IMR-90 (cell line): ENCODE results near the gene FGFRL1. TPM values are rescaled to one million over a fixed set of nuclear protein-coding genes. Genes with fewer than 3 reads are reported as not detected.
"Not testable (repeated sequence)": the region's sequence is repeated elsewhere in the genome, so short reads cannot be mapped to it uniquely, and the experiment has no call there.

ENCODE experiments used
- ATAC-seq: fragments of 200-7000 bp; cut with Tn5 transposase; 2 replicates; pipeline ENCODE4 v1.9.1; 2020; ENCODE audit warnings: low read depth, mild to moderate bottlenecking, moderate library complexity
- BruUV-seq: library from RNA; stranded (reverse); fragments of 400-500 nt; replicated peaks from 2 replicates; lab custom pipeline; 2021; lab: Mats Ljungman, UMichigan
- CTCF ChIA-PET: fragments of 300-600 bp; formaldehyde crosslinking; extraction: SDS; loops from one replicate; lab custom pipeline; 2021; ENCODE audit warnings: antibody characterized with exemption; lab: Yijun Ruan, JAX
- POLR2A ChIA-PET: fragments of 300-600 bp; sonication (Branson Sonifier 250); formaldehyde crosslinking; loops from one replicate; lab custom pipeline; 2022; ENCODE audit warnings: antibody characterized with exemption; ENCODE audit not compliant: unreplicated experiment; lab: Charles Lee
- DNase-seq: peaks from one replicate; pipeline ENCODE4 v3.0.0; 2013
- H2AFZ ChIP-seq: replicated peaks from 2 replicates; pipeline ENCODE3; 2013; ENCODE audit warnings: low read length, mild to moderate bottlenecking; ENCODE audit not compliant: poor library complexity
- H2AK5ac ChIP-seq: 2 replicates; pipeline ENCODE4 v1.6.1; 2013; ENCODE audit warnings: low read depth, low read length, inconsistent platforms
- H2AK9ac ChIP-seq: replicated peaks from 2 replicates; pipeline ENCODE3; 2013; ENCODE audit warnings: mild to moderate bottlenecking, low read depth, low read length, moderate library complexity; ENCODE audit not compliant: poor library complexity
- H2BK120ac ChIP-seq: 2 replicates; pipeline ENCODE4 v1.6.1; 2013; ENCODE audit warnings: low read depth, low read length, inconsistent platforms
- H2BK15ac ChIP-seq: 3 replicates; pipeline ENCODE4 v1.6.1; 2013; ENCODE audit warnings: low read depth, low read length, inconsistent platforms
- H2BK20ac ChIP-seq: 2 replicates; pipeline ENCODE4 v1.6.1; 2013; ENCODE audit warnings: low read depth, mild to moderate bottlenecking, inconsistent platforms, low read length, moderate library complexity
- H2BK5ac ChIP-seq: 2 replicates; pipeline ENCODE4 v1.6.1; 2013; ENCODE audit warnings: mild to moderate bottlenecking, low read depth, low read length, inconsistent platforms; ENCODE audit not compliant: poor library complexity, severe bottlenecking
- H3K14ac ChIP-seq: replicated peaks from 2 replicates; pipeline ENCODE4 v1.6.1; 2013; ENCODE audit warnings: low read depth, low read length, inconsistent platforms
- H3K18ac ChIP-seq: 2 replicates; pipeline ENCODE4 v1.6.1; 2013; ENCODE audit warnings: low read depth, low read length, control low read depth
- H3K23ac ChIP-seq: 2 replicates; pipeline ENCODE4 v1.6.1; 2013; ENCODE audit warnings: low read depth, low read length, inconsistent platforms
- H3K27ac ChIP-seq: 2 replicates; pipeline ENCODE4 v1.5.1; 2013; ENCODE audit warnings: mild to moderate bottlenecking, control low read depth, low read length; ENCODE audit not compliant: insufficient read depth
- H3K27me3 ChIP-seq: 2 replicates; pipeline ENCODE4 v1.6.1; 2013; ENCODE audit warnings: low read length; ENCODE audit not compliant: control insufficient read depth, insufficient read depth
- H3K36me3 ChIP-seq: 2 replicates; pipeline ENCODE4 v1.6.1; 2013; ENCODE audit warnings: low read length, mixed read lengths; ENCODE audit not compliant: control insufficient read depth, insufficient read depth
- H3K4ac ChIP-seq: 2 replicates; pipeline ENCODE4 v1.6.1; 2013; ENCODE audit warnings: low read depth, low read length, inconsistent platforms
- H3K4me1 ChIP-seq: 2 replicates; pipeline ENCODE4 v1.6.1; 2013; ENCODE audit warnings: low read length, mixed read lengths; ENCODE audit not compliant: control insufficient read depth, insufficient read depth
- H3K4me2 ChIP-seq: 2 replicates; pipeline ENCODE4 v1.6.1; 2013; ENCODE audit warnings: low read depth, mild to moderate bottlenecking, control low read depth, low read length, moderate library complexity
- H3K4me3 ChIP-seq: 2 replicates; pipeline ENCODE4 v1.5.1; 2013; ENCODE audit warnings: low read depth, mild to moderate bottlenecking, control low read depth, low read length, moderate library complexity; ENCODE audit not compliant: insufficient read depth
- H3K56ac ChIP-seq: 2 replicates; pipeline ENCODE4 v1.6.1; 2013; ENCODE audit warnings: low read length, inconsistent platforms; ENCODE audit not compliant: insufficient read depth; ENCODE audit errors: extremely low read depth
- H3K79me1 ChIP-seq, 2 experiments: 2 replicates each; pipeline ENCODE4 v1.6.1; 2013; ENCODE audit warnings: low read length in 2 of 2, inconsistent platforms in 1 of 2, low read depth in 1 of 2
- H3K9ac ChIP-seq: 2 replicates; pipeline ENCODE4 v1.6.1; 2013; ENCODE audit warnings: low read depth, low read length, control low read depth
- H3K9me1 ChIP-seq: 2 replicates; pipeline ENCODE4 v1.6.1; 2013; ENCODE audit warnings: low read length, inconsistent platforms; ENCODE audit not compliant: insufficient read depth
- H3K9me3 ChIP-seq: 2 replicates; pipeline ENCODE4 v1.6.1; 2013; ENCODE audit warnings: low read length; ENCODE audit not compliant: control insufficient read depth, insufficient read depth
- H4K20me1 ChIP-seq: 2 replicates; pipeline ENCODE4 v1.6.1; 2013; ENCODE audit warnings: low read length, inconsistent platforms; ENCODE audit not compliant: insufficient read depth
- H4K5ac ChIP-seq: 2 replicates; pipeline ENCODE4 v1.6.1; 2013; ENCODE audit warnings: mild to moderate bottlenecking, low read depth, low read length, control low read depth
- H4K8ac ChIP-seq, 2 experiments: 2 replicates each; pipeline ENCODE4 v1.6.1; 2013; ENCODE audit warnings: low read depth in 2 of 2, low read length in 2 of 2, control low read depth in 1 of 2, inconsistent platforms in 1 of 2
- H4K91ac ChIP-seq: 2 replicates; pipeline ENCODE4 v1.6.1; 2013; ENCODE audit warnings: low read depth, low read length, inconsistent platforms; ENCODE audit not compliant: insufficient read depth
- WGBS, 2 experiments: methylation state at CpG; one replicate each; pipeline versions ENCODE4 v1.1.5 to v1.1.7; 2013; ENCODE audit warnings: missing lambda C conversion rate in 2 of 2; ENCODE audit not compliant: insufficient read length in 1 of 2; ENCODE audit errors: extremely low coverage in 2 of 2; 5-methylcytosine and 5-hydroxymethylcytosine counted together
- dilution Hi-C: fragments of 300-500 bp; cut with HindIII; formaldehyde crosslinking; loops from one replicate; pipeline ENCODE4 v1.14.3; 2018; ENCODE audit warnings: low sequenced_read_pairs; ENCODE audit not compliant: unreplicated experiment
- in situ Hi-C: fragments of 300-500 bp; cut with MboI; formaldehyde crosslinking; loops from 3 replicates; pipeline ENCODE4 v1.14.3; 2019; ENCODE audit warnings: low sequenced_read_pairs, inconsistent platforms, mixed read lengths
- intact Hi-C: fragments of 100-400 bp; cut with micrococcal nuclease; formaldehyde crosslinking; loops from 2 replicates; pipeline ENCODE4 v1.10.0; 2022
- polyA plus RNA-seq, 3 experiments: library from polyadenylated mRNA; depleted of rRNA; stranded (reverse); fragments of >200 nt; gene quantifications; 2 replicates each; pipeline ENCODE4 v1.2.3, GENCODE V29; 2012; ENCODE audit warnings: low replicate concordance in 1 of 3
- total RNA-seq: library from RNA; depleted of rRNA; stranded (reverse); fragments of >200 nt; gene quantifications from 2 replicates; pipeline ENCODE4 v1.2.3, GENCODE V29; 2012

FGFRL1 gene
- total and polyA plus RNA-seq, 2 of the 4 experiments (the other 2 are of a cell fraction) = 49.3 to 78.8 TPM

- H3K27ac ChIP-seq, H3K4me2 ChIP-seq, H2BK120ac ChIP-seq, ATAC-seq, POLR2A ChIA-PET, H3K36me3 ChIP-seq, H2AK5ac ChIP-seq, H3K56ac ChIP-seq, H2BK15ac ChIP-seq, DNase-seq, H2BK20ac ChIP-seq, H4K8ac ChIP-seq, H3K23ac ChIP-seq, H4K91ac ChIP-seq, H3K18ac ChIP-seq, H2BK5ac ChIP-seq, H3K79me1 ChIP-seq, H3K9ac ChIP-seq, CTCF ChIA-PET, intact Hi-C loops, H2AFZ ChIP-seq, H3K9me1 ChIP-seq, dilution Hi-C loops, H4K5ac ChIP-seq, BruUV-seq, H3K4me3 ChIP-seq, H3K4ac ChIP-seq, in situ Hi-C loops, H3K4me1 ChIP-seq, H3K9me3 ChIP-seq, H3K14ac ChIP-seq, H2AK9ac ChIP-seq: not testable (repeated sequence)
- WGBS, 2 experiments = 42% methylated on average over 12 of the region's 21 CpGs; no CpG with 5 or more reads in 1 of the 2 experiments
- Histone ChIP-seq H4K20me1 (peaks cover 11% of the 10 kb centered on the region), H3K27me3 (peaks cover 66% of the 10 kb centered on the region)
Measured at GRCh38 chr4:999240-999863, 12.1 kb upstream of the FGFRL1 start.
